Effector CD8-positive, alpha-beta T cell (primary cell): ENCODE data around the gene TUBAL3.
A peak's percentile ranks its signal among the peaks of the same experiment; 100 is the strongest.
"Not testable (repeated sequence)": the region's sequence is repeated elsewhere in the genome, so short reads cannot be mapped to it uniquely, and the experiment has no call there.

Experiments used
- DNase-seq: peaks from one replicate; lab custom pipeline; 2025; lab: John Stamatoyannopoulos, UW

The TUBAL3 gene

DNA sequence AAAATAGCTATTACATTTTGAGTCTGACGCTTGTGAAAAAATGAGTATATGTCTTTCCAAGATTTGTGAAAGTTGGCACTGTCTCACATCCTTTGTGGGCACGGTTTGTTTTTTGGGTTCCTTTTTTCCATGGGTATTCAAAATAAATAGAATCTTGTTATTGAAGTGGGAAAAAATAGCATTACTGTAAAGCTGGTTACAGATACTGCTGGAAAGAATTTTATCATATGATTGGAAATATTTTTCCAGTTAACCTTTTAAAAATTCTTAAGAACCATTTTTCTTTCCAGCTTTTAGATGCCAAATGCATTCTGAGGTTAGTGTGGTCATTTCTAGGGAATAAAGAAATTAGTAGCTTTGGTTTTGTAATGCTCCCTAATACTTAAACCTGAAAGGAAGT is 19.1 kb upstream of the TUBAL3 start:
- no peak for DNase-seq

DNA sequence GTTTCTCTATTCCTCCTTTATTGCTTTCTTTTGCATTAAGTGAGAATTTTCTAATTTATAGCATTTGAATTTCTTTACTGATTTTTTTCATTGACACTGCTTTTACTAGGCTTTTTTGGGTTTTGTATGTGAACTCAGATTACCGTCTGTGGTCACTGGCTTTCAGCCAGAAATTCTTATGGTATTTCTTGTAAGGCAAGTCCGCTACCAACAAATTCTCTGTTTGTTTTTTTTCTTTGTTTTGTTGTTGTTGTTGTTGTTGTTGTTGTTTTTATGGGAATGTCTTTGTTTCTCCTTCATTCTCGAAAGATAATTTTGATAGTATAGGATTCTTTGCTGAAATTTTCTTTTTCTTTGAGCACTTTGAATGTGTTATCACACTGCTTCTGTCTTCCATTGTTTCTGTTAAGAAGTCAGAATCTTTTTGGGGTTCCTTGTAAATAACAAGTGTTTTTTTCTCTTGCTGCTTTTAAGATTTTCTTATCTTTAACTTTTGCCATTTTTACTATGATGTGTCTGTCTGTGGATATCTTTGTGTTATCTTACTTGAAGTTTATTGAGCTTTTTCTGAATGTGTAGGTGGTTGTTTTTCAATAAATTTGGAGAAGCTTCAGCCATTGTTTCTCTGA is 15.0 kb upstream of the TUBAL3 start:
- DNase-seq: no peak

DNA sequence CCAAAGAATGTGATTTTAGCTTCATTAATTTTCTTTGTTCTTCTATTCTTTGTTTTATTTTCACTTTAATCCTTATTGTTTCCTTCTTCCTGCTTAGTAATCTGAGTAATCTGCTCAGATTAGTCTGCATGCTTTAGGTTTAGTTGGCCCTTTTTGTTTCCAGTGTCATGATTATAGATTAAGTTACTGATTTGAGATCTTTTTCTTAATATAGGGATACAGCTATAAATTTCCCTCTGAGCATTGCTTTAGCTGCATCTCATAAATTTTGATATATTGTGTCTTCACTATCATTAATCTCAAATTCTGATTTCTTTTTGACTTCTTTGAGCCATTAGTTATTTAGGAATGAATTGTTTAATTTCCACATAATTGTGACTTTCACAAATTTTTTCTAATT is 14.0 kb upstream of the TUBAL3 start:
- DNase-seq: no peak

DNA sequence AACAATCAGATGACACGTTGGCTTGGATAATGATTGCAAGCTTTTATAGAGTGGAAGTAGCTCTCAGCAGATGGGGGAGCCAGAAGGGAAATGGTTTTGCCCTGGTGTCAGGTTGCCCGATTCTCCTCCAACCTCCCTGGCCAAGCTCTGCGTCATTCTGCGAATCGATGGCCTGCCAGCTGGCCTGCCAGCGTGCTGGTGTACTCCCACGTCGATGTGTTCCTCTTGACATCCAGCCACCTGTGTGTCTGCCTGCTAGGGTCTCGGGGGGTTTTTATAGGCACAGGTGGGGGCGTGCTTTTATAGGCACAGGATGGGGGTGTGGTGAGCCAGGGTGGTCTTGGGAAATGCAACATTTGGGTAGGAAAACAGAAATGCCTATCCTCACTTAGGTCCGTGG is 12.4 kb upstream of the TUBAL3 start:
- DNase-seq: no peak

DNA sequence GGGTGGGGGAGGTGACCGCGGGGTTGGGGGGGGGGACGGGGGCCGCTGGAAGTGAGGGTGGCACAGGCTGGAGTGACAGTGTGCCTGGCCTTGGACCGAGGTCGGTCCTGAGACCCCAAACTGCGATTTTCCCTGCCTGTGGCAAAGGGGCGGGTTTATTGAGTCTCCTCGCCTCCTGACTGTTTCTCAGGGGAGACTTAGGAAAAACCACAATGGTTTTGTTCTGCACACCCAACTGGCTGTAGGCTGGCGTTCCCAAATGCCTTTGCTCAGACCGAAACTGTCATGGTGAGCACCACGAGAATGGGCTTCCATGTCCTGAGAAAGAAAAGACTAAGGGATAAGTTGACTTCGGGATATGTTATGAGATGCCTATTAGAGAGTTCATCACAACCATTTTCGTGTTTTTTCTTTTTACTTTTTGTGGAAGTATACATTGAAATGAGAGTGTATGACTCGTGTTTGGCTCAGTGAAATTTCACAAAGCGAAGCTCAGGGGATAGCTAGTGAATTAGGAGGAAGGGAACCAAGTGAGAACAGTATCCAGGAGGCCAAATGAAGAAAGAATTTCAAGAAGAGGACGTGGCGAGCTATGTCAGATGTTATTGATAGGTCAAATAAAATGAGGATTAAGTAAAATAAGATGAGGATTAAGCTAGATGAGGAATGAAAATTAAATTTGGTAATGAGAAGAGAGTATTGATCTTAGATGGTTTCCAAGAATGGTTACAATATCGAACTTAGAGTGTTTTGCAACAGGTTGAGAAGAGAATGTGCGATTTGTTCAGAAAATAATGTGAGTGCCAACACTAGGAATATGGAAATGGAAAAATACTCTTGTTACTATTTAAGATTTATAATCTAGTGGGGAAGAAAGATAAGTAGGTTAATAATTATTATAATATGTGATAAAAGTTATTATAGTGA is 8.6 kb upstream of the TUBAL3 start:
- no peak for DNase-seq

DNA sequence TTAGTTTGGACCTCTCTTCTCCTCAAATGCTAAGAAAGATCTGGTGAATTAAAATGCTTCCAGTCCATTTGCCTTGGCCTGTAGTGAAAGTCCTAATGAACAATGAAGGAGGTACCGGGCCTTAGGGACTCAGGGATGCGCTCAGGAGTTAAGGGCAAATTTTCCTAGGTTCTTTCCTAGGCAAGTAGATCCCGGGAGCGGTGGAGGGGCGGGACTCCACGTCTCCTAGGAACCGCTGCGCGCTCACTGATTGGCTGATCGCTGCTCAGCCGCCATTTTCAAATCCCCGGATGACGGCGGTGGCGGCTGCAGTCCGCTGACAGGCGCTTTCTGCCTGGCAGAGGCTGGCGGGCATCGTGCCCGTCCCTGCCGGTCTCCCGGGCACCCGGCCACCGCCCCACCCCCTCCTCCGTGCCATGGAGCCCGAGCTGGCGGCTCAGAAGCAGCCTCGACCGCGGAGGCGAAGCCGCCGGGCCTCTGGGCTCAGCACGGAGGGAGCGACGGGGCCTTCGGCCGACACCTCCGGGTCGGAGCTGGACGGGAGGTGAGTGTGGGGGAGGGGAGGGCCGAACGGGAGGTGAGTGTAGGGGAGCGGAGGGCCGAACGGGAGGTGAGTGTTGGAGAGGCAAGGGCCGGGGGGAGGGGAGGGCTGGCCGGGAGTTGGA is 7.8 kb upstream of the TUBAL3 start, which contains the start of gene NET1:
Gene NET1, plus strand, starts transcription at position 281 of the 665 bp plus-strand sequence. Its CDS starts 136 bp downstream, at position 417.
- DNase-seq: peak; percentile 26

DNA sequence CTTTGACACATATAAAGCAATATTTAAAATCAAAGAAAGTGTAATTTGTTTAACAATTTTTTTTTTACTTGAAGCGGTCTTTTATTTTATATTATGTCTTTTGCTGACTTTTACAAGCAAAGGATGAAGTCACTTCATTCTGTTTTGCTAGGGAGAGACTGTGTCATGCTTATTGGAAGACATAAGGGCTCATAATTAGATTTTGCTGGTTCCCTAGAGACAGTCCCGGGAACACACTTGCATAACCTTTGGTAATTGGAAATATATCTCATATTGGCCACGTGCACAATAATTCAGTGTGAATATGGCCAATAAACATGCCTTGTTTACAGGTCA is 7.3 kb upstream of the TUBAL3 start:
- DNase-seq: no peak

DNA sequence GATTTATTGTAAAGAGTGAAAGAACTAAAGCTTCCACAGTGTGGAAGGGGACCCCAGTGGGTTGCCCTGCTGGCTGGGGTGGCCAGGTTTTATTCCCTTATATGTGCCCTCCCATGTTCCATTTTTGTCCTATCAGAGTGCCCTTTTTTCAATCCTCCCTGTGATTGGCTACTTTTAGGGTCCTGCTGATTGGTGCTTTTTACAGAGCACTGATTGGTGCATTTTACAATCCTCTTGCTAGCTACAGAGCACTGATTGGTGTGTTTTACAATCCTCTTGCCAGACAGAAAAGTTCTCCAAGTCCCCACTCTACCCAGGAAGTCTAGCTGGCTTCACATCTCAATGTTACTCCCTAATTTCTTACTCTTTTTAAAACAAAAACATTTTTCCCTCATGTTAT is 6.2 kb upstream of the TUBAL3 start:
- DNase-seq: not testable (repeated sequence)

DNA sequence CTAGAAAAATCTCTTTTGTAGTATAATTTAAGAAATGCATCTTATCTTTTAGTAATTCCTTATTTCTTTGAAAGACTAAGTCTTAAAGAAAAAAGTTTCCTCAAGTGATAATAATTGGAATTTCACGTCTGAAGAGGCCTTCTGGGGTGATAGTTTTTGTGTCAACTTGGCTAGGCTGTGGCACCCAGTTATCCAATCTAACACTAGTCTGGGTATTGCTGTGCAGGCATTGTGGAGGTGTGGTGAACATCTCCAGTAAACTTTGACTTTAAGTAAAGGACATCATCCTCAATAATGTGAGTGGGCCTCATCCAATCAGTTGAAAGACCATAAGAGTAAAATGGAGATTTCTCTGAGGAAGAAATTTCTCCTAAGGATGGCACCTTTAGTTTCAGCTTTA is 2.3 kb upstream of the TUBAL3 start:
- DNase-seq: no peak

DNA sequence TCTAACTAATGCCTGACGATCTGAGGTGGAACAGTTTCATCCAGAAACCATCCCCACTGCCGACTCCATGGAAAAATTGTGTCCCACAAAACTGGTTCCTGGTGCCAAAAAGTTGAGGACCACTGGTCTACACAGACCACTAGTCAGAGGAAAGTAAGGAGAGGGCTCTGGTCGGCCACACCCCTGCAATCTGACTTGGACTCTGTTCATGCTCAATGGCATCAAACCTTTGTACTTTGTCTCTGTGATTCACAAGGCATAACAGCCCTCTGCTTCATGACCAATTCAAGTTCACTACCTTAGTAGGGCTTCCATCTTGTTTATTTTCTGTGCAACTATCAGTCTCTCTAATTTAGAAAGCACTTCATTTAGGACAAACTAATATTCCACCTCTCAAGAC is 1.8 kb downstream of the TUBAL3 start:
- DNase-seq: no peak

DNA sequence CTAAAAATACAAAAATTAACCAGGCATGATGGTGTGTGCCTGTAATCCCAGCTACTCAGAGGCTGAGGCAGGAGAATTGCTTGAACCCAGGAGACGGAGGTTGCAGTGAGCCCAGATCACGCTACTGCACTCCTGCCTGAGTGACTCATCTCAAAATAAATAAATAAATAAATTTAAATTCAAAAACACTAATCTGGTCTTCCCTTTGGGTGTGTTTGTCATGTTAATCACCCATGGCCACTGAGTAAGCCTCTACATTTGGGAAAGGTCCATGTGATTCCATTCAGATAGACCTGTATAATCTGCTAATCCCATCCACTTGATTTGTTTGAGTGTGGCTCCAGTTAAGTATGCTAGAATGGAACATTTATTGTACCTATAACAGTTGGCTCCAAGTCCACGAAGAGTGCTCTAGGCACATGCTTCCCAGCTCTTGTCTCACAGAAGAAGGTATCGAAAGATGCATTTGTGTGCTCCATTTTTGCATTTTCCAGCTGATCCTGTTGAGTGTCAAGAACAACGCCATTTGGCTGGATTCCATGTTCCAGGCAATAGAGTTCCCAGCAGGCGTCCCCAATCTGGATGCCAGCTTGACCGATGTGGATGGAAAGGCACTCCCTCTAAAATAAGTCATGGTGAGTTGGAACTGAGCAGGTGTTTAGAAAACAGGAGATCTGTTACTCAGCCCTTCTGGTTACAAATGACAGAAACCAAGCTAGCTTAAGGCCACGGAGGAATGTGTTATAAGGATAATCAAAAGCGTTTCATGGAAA is 4.0 kb downstream of the TUBAL3 start:
- DNase-seq: no peak

DNA sequence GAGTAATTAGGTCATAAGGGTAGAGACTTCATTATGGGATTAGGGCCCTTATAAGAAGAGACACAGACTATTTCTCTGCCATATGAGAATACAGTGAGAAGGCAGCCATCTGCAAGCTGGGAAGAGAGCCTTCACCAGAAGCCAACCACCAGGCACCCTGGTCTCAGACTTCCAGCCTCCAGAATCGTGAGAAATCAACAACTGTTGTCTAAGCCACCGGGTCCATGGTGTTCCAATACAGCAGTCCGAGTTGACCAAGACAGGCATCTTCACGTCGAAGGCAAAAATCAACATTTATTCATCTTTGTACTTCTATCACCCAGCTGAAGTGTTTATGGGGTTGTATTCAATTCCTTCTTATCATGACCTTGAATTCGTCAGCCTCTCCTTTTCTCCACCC is 5.3 kb downstream of the TUBAL3 start:
- DNase-seq: no peak

DNA sequence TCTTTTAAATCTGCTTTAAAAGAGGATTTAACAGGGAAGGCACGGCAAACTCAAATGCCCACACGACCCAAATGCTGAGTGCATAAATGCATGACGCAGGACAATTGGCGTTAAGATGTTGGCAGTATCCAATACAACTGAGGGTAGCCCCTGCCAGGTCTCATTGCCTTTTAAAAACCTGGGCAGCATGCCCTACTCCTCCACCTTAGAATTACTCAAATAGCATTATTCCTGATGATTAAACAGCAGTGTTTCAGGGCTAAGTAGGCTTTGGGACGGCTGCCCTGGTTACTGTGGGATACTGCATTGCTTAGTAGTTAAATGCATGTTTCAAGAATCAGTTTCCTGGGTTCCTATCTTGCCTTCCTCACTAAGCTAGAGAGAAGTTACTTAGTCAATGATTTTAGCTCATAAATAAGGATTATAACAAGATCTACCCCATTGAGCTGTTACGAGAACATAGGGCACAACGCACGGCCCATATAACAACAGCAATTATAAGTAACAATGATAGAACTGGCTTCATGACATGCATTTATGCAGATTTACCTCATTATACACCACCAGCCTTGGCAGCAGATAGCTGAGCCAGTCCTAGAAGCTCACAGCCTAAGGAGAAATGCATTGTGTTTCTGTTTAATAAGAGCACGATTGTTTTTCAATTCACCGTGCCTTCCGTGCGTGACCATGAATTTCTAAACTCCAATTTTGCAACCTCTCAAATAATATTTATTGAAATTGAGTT is 7.9 kb downstream of the TUBAL3 start:
- no peak for DNase-seq

DNA sequence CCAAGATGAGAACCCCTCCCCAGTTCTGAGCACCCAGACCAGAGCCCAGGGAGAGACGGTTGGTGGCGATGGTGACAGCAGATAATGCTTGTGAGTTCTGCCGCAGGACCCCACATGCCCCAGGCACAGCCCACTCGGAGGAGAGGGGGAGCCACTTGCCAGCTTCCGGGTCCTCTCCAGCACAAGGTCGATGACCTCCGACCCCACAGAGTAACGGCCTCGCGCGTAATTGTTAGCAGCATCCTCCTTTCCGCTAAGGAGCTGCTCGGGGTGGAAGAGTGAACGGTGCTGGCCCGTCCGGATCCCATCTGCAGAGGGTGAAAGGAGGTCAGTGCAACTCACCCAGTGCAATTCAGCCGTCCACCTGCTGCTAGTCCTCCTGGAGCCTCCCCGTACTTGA is 9.5 kb downstream of the TUBAL3 start:
- DNase-seq: no peak

DNA sequence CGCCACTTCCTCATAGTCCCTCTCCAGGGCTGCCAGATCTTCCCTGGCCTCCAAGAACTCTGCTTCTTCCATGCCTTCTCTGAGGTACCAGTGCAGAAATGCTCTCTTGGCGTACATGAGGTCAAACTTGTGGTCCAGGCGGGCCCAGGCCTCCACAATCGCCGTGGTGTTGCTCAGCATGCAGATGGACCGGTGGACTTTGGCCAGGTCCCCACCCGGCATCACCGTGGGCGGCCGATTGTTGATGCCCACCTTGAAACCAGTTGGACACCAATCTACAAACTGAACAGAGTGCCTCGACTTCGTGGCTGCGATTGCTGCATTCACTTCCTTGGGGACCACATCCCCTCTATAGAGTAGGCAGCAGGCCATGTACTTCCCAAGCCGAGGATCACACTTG is 11.1 kb downstream of the TUBAL3 start:
- DNase-seq: no peak

DNA sequence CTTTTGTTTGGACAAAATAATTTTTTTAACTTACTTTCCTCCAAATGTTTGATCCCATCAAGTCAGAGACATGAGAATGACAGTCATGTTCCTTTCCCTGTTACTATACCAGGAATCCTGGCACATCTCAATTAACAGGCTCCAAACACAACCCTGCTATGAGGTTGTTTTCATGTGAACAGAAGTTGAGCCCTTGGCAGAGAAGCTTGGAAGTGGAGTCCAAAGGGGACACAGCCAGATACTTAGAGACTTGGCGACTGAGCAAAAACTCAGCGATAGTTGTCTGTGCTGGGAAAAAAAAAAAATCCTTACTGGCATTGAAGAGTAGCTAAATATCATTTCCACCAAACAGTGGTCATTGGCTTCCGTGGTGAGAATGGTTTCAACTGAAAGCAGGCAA is 12.8 kb downstream of the TUBAL3 start:
- DNase-seq: no peak

DNA sequence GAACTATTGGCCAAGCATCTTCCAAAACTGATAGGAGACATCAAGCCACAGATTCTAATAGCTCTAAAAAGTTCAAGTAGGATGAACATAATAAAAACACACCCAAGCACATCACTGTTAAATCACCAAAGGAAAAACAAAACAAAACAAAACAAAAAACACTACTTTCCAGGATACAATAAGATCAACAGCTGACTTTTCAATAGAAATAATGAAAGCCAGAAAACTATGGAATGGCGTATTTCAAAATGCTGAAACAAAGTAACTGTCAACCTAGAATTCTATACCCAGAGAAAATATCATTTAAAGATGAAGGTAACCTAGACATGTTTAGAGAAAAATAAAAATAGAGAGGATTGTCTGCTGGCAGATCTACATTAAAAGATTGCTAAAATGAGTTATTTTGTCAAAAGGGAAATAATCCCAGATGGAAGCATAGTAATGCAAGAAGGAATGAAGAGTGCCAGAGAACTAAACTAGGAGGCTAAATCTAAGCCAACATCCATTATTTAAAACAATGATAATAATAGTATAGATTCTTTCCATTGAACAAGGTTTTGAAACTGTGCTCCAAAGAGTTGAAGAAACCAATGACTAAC is 13.9 kb downstream of the TUBAL3 start:
- no peak for DNase-seq

DNA sequence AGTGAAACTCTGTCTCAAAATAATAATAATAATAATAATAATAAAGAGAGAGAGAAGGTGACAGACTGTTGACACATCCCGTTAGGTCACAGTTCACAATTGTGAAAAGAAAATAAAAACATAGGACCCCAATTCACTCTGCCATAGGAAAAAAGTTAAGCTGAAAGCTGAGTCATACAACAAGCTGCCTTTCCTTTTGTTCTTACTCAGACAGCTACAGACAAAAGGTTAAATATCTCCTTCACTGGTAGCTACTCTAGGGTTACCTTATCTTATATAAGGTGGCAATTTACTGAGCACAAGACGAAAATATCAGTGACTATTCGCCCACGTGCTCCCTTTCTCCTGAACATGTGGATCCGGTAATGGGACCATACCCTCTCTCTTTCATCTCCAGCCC is 17.5 kb downstream of the TUBAL3 start:
- DNase-seq: no peak

DNA sequence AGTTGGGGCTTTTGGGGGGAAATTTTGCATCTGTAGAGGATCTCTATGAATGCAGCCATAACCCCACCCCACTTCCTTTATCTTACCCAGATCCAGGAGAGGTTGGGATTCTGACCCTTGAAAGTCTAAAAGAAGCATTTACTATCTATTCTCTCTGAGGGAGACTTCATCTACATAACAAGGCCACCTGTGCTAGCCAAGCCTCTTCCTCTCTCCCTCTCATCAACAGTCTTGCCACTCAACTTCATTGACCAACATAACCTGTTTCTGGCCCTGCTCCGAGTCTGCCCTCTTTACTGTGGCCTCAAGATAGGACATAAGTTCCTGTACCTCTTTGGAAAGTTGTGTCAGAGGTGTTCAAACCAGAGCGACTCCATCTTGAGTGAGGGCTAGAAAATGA is 19.4 kb downstream of the TUBAL3 start:
- DNase-seq: no peak

DNA sequence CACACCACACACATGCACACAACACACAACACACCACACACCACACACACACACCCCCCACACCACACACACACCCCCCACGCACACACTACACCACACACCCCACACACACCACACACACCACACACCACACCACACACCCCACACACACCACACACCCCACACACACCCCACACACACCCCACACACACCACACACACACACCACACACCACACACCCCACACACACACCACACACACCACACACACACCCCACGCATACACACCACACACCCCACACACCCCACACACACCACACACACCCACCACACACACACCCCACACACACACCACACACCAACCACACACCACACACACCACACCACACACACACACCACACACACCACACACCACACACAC is 23.4 kb downstream of the TUBAL3 start:
- no peak for DNase-seq

DNA sequence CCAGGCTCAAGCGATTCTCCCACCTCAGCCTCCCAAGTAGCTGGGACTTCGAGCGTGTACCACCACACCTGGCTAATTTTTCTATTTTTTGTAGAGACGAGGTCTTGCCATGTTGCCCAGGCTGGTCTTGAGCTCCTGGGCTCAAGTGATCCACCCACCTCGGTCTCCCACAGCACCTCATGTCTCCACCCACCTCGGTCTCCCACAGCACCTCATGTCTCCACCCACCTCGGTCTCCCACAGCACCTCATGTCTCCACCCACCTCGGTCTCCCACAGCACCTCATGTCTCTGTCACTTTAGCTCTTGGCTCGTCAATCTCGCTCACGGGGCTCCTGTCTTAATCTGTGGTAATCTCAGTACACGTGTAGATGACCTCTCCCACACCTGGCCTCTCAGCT is 24.2 kb downstream of the TUBAL3 start:
- not testable (repeated sequence) for DNase-seq
